H1 (cell line): ENCODE measurements around the gene PRDX5. TPM values are rescaled to one million over a fixed set of nuclear protein-coding genes. Genes with fewer than 3 reads are reported as not detected.

ENCODE experiments used
- EP300 ChIP-seq, 2 experiments: IDR thresholded peaks; 1 replicate in 1 of 2; 2 replicates in 1 of 2; pipeline ENCODE4 v1.6.1; 2011 to 2012; ENCODE audit warnings: low read depth in 2 of 2, low read length in 2 of 2, mild to moderate bottlenecking in 2 of 2, borderline replicate concordance in 1 of 2, inconsistent platforms in 1 of 2, moderate library complexity in 1 of 2
- RAD21 ChIP-seq, 2 experiments: IDR thresholded peaks in 1 of 2; conservative IDR thresholded peaks in 1 of 2; 2 replicates each; pipeline ENCODE4 v1.6.1; 2011; ENCODE audit warnings: low read depth in 2 of 2, low read length in 2 of 2, improper control_type of control experiment in 1 of 2, inconsistent platforms in 1 of 2, mild to moderate bottlenecking in 1 of 2, moderate library complexity in 1 of 2
- TEAD4 ChIP-seq: IDR thresholded peaks from 2 replicates; pipeline ENCODE4 v1.6.1; 2012; ENCODE audit warnings: low read depth, low read length, inconsistent platforms, mixed read lengths
- polyA plus RNA-seq, 7 experiments: library from polyadenylated mRNA; depleted of rRNA in 3 of 7; stranded (reverse) in 5 of 7; unstranded in 2 of 7; fragments of >200 nt in 5 of 7; fragments of 200-250 nt in 2 of 7; gene quantifications; 1 replicate in 5 of 7; 2 replicates in 1 of 7; 4 replicates in 1 of 7; pipeline versions ENCODE4 v1.2.1 to v1.2.3, GENCODE V29; 2011 to 2013; ENCODE audit warnings: missing spikeins in 2 of 7, mixed read lengths in 2 of 7
- total RNA-seq: library from RNA; stranded (reverse); fragmentation: NEBNext Ultra II Directional; extraction: Animal tissue kit (Norgen Biotek cat#: 25700); gene quantifications from 2 replicates; pipeline ENCODE4 v1.2.1, GENCODE V29; 2021
- TF ChIP-seq, protein P1 (sequence below): IDR thresholded peaks from 2 replicates; pipeline ENCODE4 v1.6.1; 2012; ENCODE audit warnings: low read length, inconsistent platforms

The PRDX5 gene
- total and polyA plus RNA-seq, 2 of the 8 experiments (the other 6 are each of a cell fraction or from before 2014, with no cell fraction given), result 201 to 582 TPM

DNA sequence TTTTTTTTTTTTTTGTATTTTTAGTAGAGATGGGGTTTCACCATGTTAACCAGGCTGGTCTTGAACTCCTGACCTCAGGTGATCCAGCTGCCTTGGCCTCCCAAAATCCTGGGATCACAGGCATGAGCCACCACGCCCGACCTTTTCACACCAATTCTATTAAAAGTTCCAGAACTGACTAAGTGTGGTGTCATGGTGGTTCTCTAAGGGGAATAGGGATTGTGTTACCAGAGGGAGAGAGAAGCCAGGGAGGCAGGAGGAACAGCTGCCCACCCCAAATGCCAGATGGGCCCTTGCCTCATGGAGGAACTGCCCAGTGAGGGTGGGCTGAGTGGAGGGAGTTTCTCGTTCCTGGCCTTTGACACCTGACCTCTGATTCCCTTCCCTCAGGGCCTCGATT is 47.0 kb downstream of the PRDX5 start (continued):
- TF ChIP-seq RAD21 (IDR thresholded peaks at IDR 0.05 in 1 of 2, conservative IDR thresholded peaks at IDR 0.05 in 1 of 2; ENCODE audit: low read depth in 2 of 2, low read length in 2 of 2) (no peak), TEAD4 (no peak), EP300 (IDR thresholded peaks at IDR 0.05; ENCODE audit: borderline replicate concordance in 1 of 2, low read depth in 2 of 2, low read length in 2 of 2) (no peak)
- TF ChIP-seq, protein P1, sequence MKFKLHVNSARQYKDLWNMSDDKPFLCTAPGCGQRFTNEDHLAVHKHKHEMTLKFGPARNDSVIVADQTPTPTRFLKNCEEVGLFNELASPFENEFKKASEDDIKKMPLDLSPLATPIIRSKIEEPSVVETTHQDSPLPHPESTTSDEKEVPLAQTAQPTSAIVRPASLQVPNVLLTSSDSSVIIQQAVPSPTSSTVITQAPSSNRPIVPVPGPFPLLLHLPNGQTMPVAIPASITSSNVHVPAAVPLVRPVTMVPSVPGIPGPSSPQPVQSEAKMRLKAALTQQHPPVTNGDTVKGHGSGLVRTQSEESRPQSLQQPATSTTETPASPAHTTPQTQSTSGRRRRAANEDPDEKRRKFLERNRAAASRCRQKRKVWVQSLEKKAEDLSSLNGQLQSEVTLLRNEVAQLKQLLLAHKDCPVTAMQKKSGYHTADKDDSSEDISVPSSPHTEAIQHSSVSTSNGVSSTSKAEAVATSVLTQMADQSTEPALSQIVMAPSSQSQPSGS, result no peak
- TF ChIP-seq, all 59 proteins: peak for 0
